ENCODE measurements around the gene SPDEF.

Gene SPDEF

GRCh38 chr6:34520645-34521462 lies 35.3 kb downstream of the SPDEF start:
- Histone ChIP-seq H3K4me3 (ENCODE audit: low read length) (no peak overlapping the region), H3K27ac (ENCODE audit: low read length) (no peak overlapping the region), H3K9me3 (ENCODE audit: control insufficient read depth, insufficient read depth, low read length) (no peaks in the 10 kb centered on the region), H3K4me1 (ENCODE audit: control insufficient read depth, insufficient read depth, low read length) (no peaks in the 10 kb centered on the region), H3K36me3 (ENCODE audit: control insufficient read depth, insufficient read depth, low read length) (no peaks in the 10 kb centered on the region), H3K27me3 (ENCODE audit: control insufficient read depth, insufficient read depth, low read length) (no peaks in the 10 kb centered on the region)
- DNase-seq (ENCODE audit: low read depth, low spot score) = no peak
- WGBS (ENCODE audit: insufficient coverage, insufficient read length) = no CpG with 5 or more reads among the region's 24 CpGs

DNA sequence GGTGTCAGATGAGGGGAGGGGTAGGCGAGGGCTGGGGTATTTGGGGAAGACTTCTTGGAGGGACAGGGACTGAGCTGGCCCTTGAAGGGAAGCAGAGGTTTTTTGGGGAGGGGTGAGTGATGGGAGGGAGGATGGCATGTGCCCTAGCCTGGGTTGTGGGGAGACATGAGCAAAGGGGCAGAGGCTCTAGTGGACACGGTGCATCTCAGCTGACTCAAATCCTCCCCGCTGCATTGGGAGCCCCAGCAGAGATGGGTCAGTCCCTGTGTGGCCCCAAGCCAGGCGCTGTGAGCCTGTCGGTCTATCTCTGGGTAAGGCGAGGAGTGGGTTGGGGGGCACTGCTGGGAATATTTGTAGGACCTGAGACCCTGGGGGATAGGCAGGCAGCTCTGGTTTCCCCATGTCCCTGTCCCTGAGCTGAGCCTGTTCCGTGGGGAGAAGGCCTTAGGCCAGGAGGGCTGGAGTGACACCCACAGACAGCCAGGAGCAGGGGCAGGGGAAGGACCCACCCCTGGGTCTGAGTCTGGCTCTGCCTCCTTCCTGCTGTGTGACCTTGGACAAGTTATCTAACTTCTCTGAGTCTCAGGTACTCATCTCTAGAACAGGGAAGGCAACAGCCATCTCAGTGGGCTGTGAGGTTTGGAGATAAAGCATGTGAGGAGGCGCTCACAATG lies 36.0 kb downstream of the SPDEF start:
- Histone ChIP-seq H3K36me3 (ENCODE audit: control insufficient read depth, insufficient read depth, low read length) (no peaks in the 10 kb centered on the region), H3K4me1 (ENCODE audit: control insufficient read depth, insufficient read depth, low read length) (peaks cover 4% of the 10 kb centered on the region; the same call in 1 of the 2 replicates), H3K27me3 (ENCODE audit: control insufficient read depth, insufficient read depth, low read length) (no peaks in the 10 kb centered on the region), H3K9me3 (ENCODE audit: control insufficient read depth, insufficient read depth, low read length) (no peaks in the 10 kb centered on the region), H3K4me3 (ENCODE audit: low read length) (no peak overlapping the region), H3K27ac (ENCODE audit: low read length) (no peak overlapping the region)
- WGBS (ENCODE audit: insufficient coverage, insufficient read length) = no CpG with 5 or more reads among the region's 8 CpGs
- DNase-seq (ENCODE audit: low read depth, low spot score) = no peak

- Histone ChIP-seq H3K27ac (ENCODE audit: low read length) (no peak overlapping the region), H3K9me3 (ENCODE audit: control insufficient read depth, insufficient read depth, low read length) (no peaks in the 10 kb centered on the region), H3K4me1 (ENCODE audit: control insufficient read depth, insufficient read depth, low read length) (peaks cover 4% of the 10 kb centered on the region; the same call in 1 of the 2 replicates), H3K27me3 (ENCODE audit: control insufficient read depth, insufficient read depth, low read length) (no peaks in the 10 kb centered on the region), H3K36me3 (ENCODE audit: control insufficient read depth, insufficient read depth, low read length) (no peaks in the 10 kb centered on the region), H3K4me3 (ENCODE audit: low read length) (no peak overlapping the region)
- no peak for DNase-seq (ENCODE audit: low read depth, low spot score)
- no CpG with 5 or more reads among the region's 4 CpGs for WGBS (ENCODE audit: insufficient coverage, insufficient read length)
These were observed 37.3 kb downstream of the SPDEF start for GRCh38 chr6:34518669-34519365.

- Histone ChIP-seq H3K27ac (ENCODE audit: low read length) (no peak overlapping the region), H3K4me1 (ENCODE audit: control insufficient read depth, insufficient read depth, low read length) (peaks cover 4% of the 10 kb centered on the region; the same call in 1 of the 2 replicates), H3K36me3 (ENCODE audit: control insufficient read depth, insufficient read depth, low read length) (no peaks in the 10 kb centered on the region), H3K9me3 (ENCODE audit: control insufficient read depth, insufficient read depth, low read length) (no peaks in the 10 kb centered on the region), H3K4me3 (ENCODE audit: low read length) (no peak overlapping the region), H3K27me3 (ENCODE audit: control insufficient read depth, insufficient read depth, low read length) (no peaks in the 10 kb centered on the region)
- DNase-seq (ENCODE audit: low read depth, low spot score) = no peak
- WGBS (ENCODE audit: insufficient coverage, insufficient read length) = no CpG with 5 or more reads among the region's 8 CpGs
These were observed 38.2 kb downstream of the SPDEF start for GRCh38 chr6:34517966-34518365.

GRCh38 chr6:34517461-34517881 lies 38.7 kb downstream of the SPDEF start:
- no peak for DNase-seq (ENCODE audit: low read depth, low spot score)
- Histone ChIP-seq H3K36me3 (ENCODE audit: control insufficient read depth, insufficient read depth, low read length) (no peaks in the 10 kb centered on the region), H3K27me3 (ENCODE audit: control insufficient read depth, insufficient read depth, low read length) (no peaks in the 10 kb centered on the region), H3K27ac (ENCODE audit: low read length) (no peak overlapping the region), H3K9me3 (ENCODE audit: control insufficient read depth, insufficient read depth, low read length) (no peaks in the 10 kb centered on the region), H3K4me1 (ENCODE audit: control insufficient read depth, insufficient read depth, low read length) (peaks cover 4% of the 10 kb centered on the region; the same call in 1 of the 2 replicates), H3K4me3 (ENCODE audit: low read length) (no peak overlapping the region)
- no CpG with 5 or more reads among the region's 4 CpGs for WGBS (ENCODE audit: insufficient coverage, insufficient read length)

- no CpG with 5 or more reads among the region's 22 CpGs for WGBS (ENCODE audit: insufficient coverage, insufficient read length)
- Histone ChIP-seq H3K27me3 (ENCODE audit: control insufficient read depth, insufficient read depth, low read length) (no peaks in the 10 kb centered on the region), H3K4me1 (ENCODE audit: control insufficient read depth, insufficient read depth, low read length) (peaks cover 4% of the 10 kb centered on the region; the same call in 1 of the 2 replicates), H3K9me3 (ENCODE audit: control insufficient read depth, insufficient read depth, low read length) (no peaks in the 10 kb centered on the region), H3K36me3 (ENCODE audit: control insufficient read depth, insufficient read depth, low read length) (no peaks in the 10 kb centered on the region), H3K27ac (ENCODE audit: low read length) (no peak overlapping the region), H3K4me3 (ENCODE audit: low read length) (no peak overlapping the region)
- no peak for DNase-seq (ENCODE audit: low read depth, low spot score)
These were observed 39.5 kb downstream of the SPDEF start for GRCh38 chr6:34516391-34517324.

DNA sequence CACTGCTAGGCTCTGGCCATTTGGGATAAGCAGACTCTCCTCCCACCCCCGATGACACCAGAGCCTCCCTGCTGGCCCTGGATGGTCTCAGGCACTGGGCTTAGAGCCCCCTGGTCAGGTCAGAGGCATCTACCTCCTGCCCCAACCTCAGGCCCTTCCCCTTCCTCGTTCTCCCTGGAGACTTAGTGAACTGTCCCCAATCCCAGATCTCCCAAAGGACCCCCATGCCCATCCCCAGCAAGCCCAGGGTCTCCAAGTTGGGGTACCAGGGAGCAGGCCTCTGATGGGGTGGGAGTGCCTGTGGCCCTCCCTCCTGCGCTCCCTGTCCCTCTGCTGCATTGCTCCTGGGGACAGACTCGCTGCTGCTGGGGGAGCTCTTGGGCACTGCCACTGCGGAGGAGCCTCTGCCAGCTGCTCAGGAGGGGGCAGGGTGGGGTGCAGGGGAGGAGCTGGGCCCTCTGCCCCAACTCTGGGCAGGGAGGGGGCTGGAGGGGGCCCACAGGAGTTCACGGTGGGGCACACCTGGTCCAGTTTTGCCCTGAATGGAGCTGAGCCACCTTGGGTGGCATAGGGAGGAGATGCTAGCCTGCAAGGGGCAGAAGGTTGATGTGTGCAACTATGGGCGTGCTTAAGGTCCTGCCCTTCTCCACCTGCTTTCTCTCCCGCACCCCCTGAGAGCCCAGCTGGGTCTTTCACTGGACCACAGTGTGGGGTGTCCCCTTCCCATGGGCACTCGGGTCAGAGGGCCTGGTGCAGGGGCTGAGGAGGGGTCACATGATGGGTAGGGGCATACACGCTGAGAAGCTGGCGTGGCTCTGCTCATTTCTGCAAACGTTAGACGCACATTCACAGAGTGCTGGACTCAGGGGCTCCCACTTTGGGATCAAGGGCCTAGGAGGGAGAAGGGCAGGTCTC lies 40.4 kb downstream of the SPDEF start:
- no peak for DNase-seq (ENCODE audit: low read depth, low spot score)
- H3K4me1 ChIP-seq (ENCODE audit: control insufficient read depth, insufficient read depth, low read length) = peaks cover 4% of the 10 kb centered on the region; the same call in 1 of the 2 replicates
- no CpG with 5 or more reads among the region's 13 CpGs for WGBS (ENCODE audit: insufficient coverage, insufficient read length)
- H3K27ac ChIP-seq (ENCODE audit: low read length) = no peak overlapping the region
- no peaks in the 10 kb centered on the region for H3K9me3 ChIP-seq (ENCODE audit: control insufficient read depth, insufficient read depth, low read length)
- no peak overlapping the region for H3K4me3 ChIP-seq (ENCODE audit: low read length)
- H3K36me3 ChIP-seq (ENCODE audit: control insufficient read depth, insufficient read depth, low read length) = no peaks in the 10 kb centered on the region
- H3K27me3 ChIP-seq (ENCODE audit: control insufficient read depth, insufficient read depth, low read length) = no peaks in the 10 kb centered on the region

DNA sequence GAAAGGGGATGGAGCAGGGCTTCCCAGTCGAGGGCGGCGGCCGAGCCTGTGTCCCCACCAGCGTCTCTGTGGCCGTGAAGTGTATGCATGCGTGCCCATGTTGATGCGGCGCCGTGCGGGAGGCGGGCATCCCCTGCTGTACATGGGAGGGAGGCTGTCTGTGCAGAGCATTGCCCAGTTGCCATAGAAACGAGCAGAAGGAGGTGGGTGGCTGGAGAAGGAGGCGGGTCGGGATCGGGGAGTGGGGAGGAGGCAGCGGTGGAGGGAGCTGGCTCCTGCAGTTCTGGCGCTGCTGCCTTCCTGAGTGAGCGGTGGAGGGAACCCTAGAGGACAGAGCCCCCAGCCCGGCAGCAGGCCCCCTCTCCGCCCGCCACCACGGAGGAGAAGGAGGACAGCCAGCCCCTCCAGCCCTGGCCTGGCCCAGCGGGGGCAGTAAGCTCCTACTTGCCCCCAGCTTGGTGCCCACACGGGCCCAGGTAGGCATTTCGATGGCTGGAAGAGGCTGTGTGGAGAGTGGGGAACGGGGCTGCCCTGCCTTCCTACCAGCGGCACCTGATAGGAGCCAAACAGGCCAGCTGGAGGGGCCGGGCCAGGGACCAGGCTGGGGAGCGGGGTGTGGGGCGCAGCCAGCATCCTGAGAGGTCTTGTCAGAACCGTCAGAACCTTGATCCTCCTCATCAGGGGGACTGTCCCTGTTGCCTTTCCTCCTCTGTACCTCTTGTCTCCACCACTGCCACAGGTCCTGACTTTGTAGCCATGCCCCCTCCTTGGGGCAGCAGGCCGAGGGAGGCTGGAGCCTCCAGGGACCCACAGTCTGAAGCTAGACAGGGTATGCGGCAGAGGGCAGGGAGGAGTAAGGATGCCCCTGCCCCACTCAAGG lies 41.3 kb downstream of the SPDEF start:
- H3K4me3 ChIP-seq (ENCODE audit: low read length) = peak overlapping the region; percentile 62
- WGBS (ENCODE audit: insufficient coverage, insufficient read length) = no CpG with 5 or more reads among the region's 34 CpGs
- H3K36me3 ChIP-seq (ENCODE audit: control insufficient read depth, insufficient read depth, low read length) = no peaks in the 10 kb centered on the region
- peak; percentile 37 for DNase-seq (ENCODE audit: low read depth, low spot score)
- no peaks in the 10 kb centered on the region for H3K9me3 ChIP-seq (ENCODE audit: control insufficient read depth, insufficient read depth, low read length)
- peaks cover 4% of the 10 kb centered on the region; the same call in 1 of the 2 replicates for H3K4me1 ChIP-seq (ENCODE audit: control insufficient read depth, insufficient read depth, low read length)
- H3K27me3 ChIP-seq (ENCODE audit: control insufficient read depth, insufficient read depth, low read length) = no peaks in the 10 kb centered on the region
- H3K27ac ChIP-seq (ENCODE audit: low read length) = no peak overlapping the region

Measured in iPS DF 6.9 (cell line).